GM12864 (cell line): ENCODE results near the gene PIP5K1C.

Experiments used
- DNase-seq: peaks from one replicate; pipeline ENCODE4 v3.0.0-alpha.2; 2011; ENCODE audit warnings: low read depth
- H3K4me3 ChIP-seq: 2 replicates; pipeline ENCODE4 v1.5.1; 2011; ENCODE audit warnings: mild to moderate bottlenecking, low read depth, low read length, control low read depth
- TF ChIP-seq, protein P1 (sequence below): IDR thresholded peaks from 2 replicates; pipeline ENCODE4 v1.5.1; 2011; ENCODE audit warnings: low read depth, mild to moderate bottlenecking, moderate library complexity, low read length, control low read depth, inconsistent platforms; ENCODE audit errors: missing control alignments

PIP5K1C gene

GRCh38 chr19:3730457-3730958, 30.2 kb upstream of the PIP5K1C start:
- no peak overlapping the region for H3K4me3 ChIP-seq
- TF ChIP-seq, protein P1, sequence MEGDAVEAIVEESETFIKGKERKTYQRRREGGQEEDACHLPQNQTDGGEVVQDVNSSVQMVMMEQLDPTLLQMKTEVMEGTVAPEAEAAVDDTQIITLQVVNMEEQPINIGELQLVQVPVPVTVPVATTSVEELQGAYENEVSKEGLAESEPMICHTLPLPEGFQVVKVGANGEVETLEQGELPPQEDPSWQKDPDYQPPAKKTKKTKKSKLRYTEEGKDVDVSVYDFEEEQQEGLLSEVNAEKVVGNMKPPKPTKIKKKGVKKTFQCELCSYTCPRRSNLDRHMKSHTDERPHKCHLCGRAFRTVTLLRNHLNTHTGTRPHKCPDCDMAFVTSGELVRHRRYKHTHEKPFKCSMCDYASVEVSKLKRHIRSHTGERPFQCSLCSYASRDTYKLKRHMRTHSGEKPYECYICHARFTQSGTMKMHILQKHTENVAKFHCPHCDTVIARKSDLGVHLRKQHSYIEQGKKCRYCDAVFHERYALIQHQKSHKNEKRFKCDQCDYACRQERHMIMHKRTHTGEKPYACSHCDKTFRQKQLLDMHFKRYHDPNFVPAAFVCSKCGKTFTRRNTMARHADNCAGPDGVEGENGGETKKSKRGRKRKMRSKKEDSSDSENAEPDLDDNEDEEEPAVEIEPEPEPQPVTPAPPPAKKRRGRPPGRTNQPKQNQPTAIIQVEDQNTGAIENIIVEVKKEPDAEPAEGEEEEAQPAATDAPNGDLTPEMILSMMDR = no peak
- no peak for DNase-seq

DNA sequence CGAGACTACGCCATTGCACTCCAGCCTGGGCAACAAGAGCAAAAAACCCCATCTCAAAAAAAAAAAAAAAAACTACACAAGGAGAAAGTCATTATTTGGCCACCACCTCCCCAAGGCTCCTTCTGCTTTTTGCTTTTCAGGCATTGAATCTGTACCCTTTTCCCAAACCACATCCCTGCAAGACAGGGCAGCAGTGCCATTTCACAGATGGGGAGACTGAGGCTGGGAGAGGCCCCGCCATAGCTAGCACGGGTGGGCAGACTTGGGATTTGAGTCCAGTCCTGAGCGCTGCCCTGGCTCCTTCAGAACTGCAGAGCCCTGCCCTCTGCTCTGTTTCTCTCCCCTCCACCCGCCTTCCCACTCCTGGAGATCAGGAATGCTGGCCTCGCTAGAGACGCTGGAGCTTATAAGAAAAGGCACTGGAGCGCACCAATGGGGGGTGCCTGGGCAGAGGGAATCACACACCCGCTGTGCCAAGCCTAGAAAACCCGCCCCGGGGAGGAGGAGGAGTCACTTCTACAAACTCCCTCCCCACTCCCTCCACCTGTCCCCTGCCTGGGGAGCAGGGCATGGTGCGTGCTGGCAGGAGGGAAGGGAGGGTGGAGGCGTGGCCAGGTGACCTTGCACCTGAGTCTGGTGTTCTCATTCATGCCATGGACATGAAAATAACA, 25.5 kb upstream of the PIP5K1C start:
- H3K4me3 ChIP-seq = no peak overlapping the region
- DNase-seq = no peak
- TF ChIP-seq, protein P1 = no peak

- no peak overlapping the region for H3K4me3 ChIP-seq
- TF ChIP-seq, protein P1 = no peak
- DNase-seq = no peak
These were observed 24.9 kb upstream of the PIP5K1C start for GRCh38 chr19:3725121-3725520.

DNA sequence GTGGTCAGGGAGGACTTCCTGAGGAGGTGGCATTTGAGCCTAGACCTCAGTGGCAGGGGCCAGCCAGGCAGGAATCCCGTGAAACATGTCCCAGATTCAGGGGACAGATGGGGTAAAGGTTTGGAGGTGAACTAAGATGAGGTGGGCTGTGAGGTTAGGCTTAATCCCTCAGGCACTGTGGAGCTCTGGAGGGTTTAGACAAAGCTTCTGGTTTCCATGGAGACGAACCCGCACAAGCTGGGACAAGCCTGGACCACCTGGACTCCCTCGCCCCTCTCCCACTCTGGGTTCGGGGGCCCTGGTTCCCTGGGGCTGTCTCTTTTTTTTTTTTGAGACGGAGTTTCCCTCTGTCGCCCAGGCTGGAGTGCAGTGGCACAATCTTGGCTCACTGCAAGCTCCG, 23.6 kb upstream of the PIP5K1C start:
- no peak for DNase-seq
- H3K4me3 ChIP-seq = no peak overlapping the region
- TF ChIP-seq, protein P1 = no peak

- H3K4me3 ChIP-seq = no peak overlapping the region
- TF ChIP-seq, protein P1 = no peak
These were observed 22.8 kb upstream of the PIP5K1C start for GRCh38 chr19:3723110-3723488.

DNA sequence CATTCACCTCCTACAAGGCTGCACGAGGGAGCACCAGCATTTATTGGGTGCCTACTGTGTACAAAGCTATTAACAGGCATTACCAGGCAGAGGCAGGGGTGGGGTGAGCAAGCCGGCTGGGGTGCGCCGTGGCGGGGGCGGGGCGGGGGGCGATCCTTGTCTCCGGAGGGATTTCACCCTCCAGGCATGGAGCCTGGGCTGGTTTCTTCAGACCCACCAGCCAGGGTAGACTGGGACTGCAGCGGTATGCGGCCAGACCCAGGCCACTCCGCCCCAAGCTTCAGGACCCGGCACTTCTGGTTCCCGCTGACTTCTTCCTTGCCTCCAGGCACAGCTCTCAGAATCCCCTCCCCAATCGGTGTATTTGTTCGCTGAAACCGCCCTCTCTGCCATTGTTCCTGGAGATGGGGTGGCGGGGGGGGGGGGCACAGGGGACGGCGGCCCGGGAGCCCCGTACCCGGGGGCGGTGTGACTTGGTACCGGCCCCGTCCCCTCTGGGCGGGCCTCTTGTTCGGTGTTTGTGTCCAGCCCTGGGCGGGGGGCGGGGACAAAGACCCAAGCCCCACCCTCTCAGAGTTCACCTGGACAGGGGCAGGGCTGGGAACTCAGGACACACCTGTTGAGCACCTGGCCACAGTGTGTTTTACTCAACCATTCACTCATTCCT, 22.3 kb upstream of the PIP5K1C start:
- no peak overlapping the region for H3K4me3 ChIP-seq
- DNase-seq = no peak
- TF ChIP-seq, protein P1 = no peak

More at GRCh38 chr19:3723110-3723488, 22.8 kb upstream of the PIP5K1C start:
- no peak for DNase-seq
